Activated CD4-positive, CD25-positive, alpha-beta regulatory T cell treated with anti-CD3 and anti-CD28 coated beads, Interleukin-2, amount 50 U/mL, for 72 hours (primary cell): ENCODE results near the gene OLFM4.

ENCODE experiments used
- DNase-seq: peaks from one replicate; pipeline ENCODE4 v3.0.0; 2021

The OLFM4 gene

GRCh38 chr13:53015971-53016370 is 12.6 kb upstream of the OLFM4 start:
- no peak for DNase-seq

- no peak for DNase-seq
Observed at GRCh38 chr13:53017433-53017970, 11.1 kb upstream of the OLFM4 start.

- no peak for DNase-seq
Observed at GRCh38 chr13:53018690-53019647, 9.6 kb upstream of the OLFM4 start.

GRCh38 chr13:53020764-53021335 is 7.8 kb upstream of the OLFM4 start:
- DNase-seq = no peak

GRCh38 chr13:53023246-53023645 is 5.4 kb upstream of the OLFM4 start:
- no peak for DNase-seq

- DNase-seq = no peak
Observed at GRCh38 chr13:53028063-53028462, 550 bp upstream of the OLFM4 start.

- DNase-seq = no peak
Observed at GRCh38 chr13:53032849-53033248, 4.2 kb downstream of the OLFM4 start.

GRCh38 chr13:53038993-53039392 is 10.4 kb downstream of the OLFM4 start:
- no peak for DNase-seq

- DNase-seq = no peak
Observed at GRCh38 chr13:53041968-53042516, 13.4 kb downstream of the OLFM4 start.

- DNase-seq = no peak
Observed at GRCh38 chr13:53042877-53043276, 14.3 kb downstream of the OLFM4 start.

- no peak for DNase-seq
Observed at GRCh38 chr13:53043398-53043797, 14.8 kb downstream of the OLFM4 start.

GRCh38 chr13:53045189-53045588 is 16.6 kb downstream of the OLFM4 start:
- no peak for DNase-seq

GRCh38 chr13:53048880-53049279 is 20.3 kb downstream of the OLFM4 start:
- no peak for DNase-seq

- DNase-seq = no peak
Observed at GRCh38 chr13:53050151-53050550, 21.5 kb downstream of the OLFM4 start.

- no peak for DNase-seq
Observed at GRCh38 chr13:53052675-53053074, 24.1 kb downstream of the OLFM4 start.

GRCh38 chr13:53054569-53054968 is 26.0 kb downstream of the OLFM4 start:
- DNase-seq = no peak

- no peak for DNase-seq
Observed at GRCh38 chr13:53058065-53058679, 29.6 kb downstream of the OLFM4 start.

GRCh38 chr13:53060840-53061490 is 32.4 kb downstream of the OLFM4 start:
- no peak for DNase-seq

GRCh38 chr13:53064731-53065130 is 36.1 kb downstream of the OLFM4 start:
- DNase-seq = no peak

GRCh38 chr13:53066411-53066810 is 37.8 kb downstream of the OLFM4 start:
- no peak for DNase-seq

GRCh38 chr13:53068585-53069520 is 40.2 kb downstream of the OLFM4 start:
- DNase-seq = no peak

- DNase-seq = no peak
Observed at GRCh38 chr13:53069800-53070199, 41.2 kb downstream of the OLFM4 start.
